IPS-NIHi11 (cell line): ENCODE measurements around the gene PROP1.
"Not testable (repeated sequence)": the region's sequence is repeated elsewhere in the genome, so short reads cannot be mapped to it uniquely, and the experiment has no call there.

ENCODE experiments used
- DNase-seq: peaks from one replicate; pipeline ENCODE4 v3.0.0; 2012; ENCODE audit warnings: mixed read lengths, low spot score

The PROP1 gene

GRCh38 chr5:177945145-177945544 is 50.9 kb downstream of the PROP1 start:
- DNase-seq: not testable (repeated sequence)

DNA sequence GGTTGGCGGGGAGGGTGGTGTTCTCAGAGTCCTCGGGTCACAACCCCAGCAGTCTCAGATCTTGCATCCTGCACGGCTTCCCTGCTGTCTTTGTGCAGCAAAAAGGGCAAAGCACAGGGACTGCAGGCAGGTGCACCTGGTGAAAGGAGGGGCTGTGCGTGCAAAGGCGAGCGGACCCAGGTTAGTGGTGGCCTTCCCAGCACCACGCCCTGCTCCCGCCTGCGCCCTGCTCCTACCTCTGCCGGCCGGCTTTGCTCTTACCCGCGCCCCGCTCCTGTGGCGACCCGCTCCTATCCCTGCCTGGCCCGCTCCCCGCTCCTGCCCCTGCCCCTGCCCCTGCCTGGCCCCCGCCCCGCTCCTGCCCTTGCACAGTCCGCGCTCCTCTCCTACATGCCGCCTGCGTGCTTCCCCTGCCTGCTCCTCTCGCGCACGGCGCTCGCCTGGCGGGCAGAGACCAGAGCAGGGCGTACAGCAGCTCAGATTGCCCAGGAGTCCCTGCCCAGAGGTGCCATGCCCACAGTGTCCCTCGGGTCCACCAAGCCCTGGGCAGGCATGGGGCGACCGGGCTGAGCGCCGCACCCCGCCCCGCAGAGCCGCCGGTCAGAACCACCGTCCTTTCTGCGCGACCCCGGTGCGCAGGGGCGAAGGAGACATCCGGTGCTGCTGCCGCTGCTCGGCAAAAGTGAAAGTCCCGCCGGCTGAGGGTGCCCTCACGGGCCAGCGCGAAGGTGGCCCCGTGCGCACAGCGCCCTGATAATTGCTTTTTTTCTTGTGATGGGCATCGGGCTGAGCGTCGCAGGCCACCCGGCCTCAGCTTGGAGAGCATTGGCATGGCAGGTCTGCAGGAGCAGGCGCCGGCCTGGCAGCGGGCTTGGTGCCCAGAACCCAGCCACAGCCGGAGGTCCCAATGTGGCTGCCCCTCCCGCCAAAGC is 52.0 kb downstream of the PROP1 start:
- not testable (repeated sequence) for DNase-seq

- DNase-seq: not testable (repeated sequence)
Measured at GRCh38 chr5:177942896-177943295, 53.1 kb downstream of the PROP1 start.
